Posterior cingulate gyrus (tissue), 11 donors: ENCODE measurements around the gene SELENON.

ENCODE experiments used
- DNase-seq, 10 donors: peaks; one replicate each; pipeline versions ENCODE4 v3.0.0 to v3.0.0-alpha.2; 2020 to 2021; ENCODE audit warnings: mixed read lengths in 3 of 10
- intact Hi-C: fragments of 100-400 bp; cut with DNase I; formaldehyde crosslinking; loops from one replicate; pipeline ENCODE4 v1.15.1; 2023

Gene SELENON

GRCh38 chr1:25806418-25806817, 6.4 kb downstream of the SELENON start:
- DNase-seq, result peak in 4 of 10 donors; percentile 68 to 89 (median 84)
- intact Hi-C loops, result no loop called here

DNA sequence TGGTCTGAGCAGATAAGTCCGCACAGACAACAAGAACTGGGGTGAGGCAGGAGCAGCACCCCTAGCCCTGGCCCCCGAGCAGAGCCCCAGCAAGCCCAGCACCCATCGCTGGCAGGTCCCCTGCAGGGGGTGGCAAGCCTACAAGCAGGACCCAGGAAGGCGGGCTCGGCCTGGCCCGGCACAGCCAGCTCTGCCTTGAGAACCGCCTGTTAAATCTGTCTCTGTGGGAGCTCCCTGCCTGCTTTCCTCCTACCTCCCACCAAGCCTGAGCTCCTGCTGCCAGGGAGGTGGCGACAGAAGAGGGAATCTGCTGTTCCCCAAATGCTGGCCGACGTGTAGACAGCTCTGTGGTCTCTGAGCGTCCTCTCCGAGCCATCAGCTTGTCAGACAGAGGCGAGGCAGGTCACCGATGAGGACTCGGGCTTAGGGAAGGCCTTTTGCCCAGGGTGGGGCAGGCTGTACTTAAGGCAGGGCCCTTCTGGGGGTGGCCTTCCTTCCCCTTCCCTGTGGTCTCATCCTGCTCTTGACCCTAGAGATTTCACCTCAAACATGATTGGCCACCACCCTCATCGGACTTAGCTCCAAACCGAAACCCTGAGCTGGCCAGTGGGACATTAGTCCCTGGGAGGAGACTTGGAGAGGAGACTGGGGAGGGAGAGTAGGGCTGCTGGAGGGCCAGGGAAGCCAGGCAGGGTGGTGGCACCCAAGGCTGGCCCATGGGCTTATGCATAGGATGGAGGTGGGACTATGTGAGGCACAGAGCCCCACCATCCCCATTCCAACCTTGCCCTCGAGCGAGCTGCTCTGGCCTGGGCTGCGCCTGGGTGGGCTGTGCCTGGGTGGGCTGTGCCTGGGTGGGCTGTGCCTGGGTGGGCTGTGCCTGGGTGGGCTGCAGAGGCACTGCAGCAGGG, 7.7 kb downstream of the SELENON start:
- intact Hi-C loops, result no loop called here
- DNase-seq, result peak in 5 of 10 donors; percentile 64 to 94 (median 85)

DNA sequence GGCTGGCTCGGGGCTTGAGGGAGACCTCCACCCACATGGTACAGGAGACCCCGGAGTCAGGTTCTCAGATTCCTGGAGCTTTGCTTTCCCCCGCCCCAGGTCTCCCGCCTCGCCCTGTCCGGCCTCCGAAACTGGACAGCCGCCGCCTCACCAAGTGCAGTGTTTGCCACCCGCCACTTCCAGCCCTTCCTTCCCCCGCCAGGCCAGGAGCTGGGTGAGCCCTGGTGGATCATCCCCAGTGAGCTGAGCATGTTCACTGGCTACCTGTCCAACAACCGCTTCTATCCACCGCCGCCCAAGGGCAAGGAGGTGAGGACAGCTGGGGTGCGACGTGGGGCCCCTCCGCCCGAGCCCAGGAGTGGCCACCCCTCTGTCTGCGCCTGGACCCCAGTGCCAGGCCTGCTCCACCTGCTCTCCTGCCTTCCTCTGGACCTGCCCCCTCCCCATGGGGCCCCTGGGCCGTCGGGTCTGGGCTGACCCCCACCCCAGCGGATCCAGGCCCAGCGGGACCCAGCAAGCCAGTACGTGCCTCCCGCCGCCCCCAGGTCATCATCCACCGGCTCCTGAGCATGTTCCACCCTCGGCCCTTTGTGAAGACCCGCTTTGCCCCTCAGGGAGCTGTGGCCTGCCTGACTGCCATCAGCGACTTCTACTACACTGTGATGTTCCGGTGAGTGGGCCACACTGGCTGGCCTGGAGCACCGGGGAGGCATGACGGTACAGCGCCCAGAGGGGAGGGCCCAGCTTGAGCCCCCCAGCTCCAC, 8.7 kb downstream of the SELENON start:
- DNase-seq, result peak in 2 of 10 donors; percentile 69 to 87
- intact Hi-C loops, result no loop called here

DNA sequence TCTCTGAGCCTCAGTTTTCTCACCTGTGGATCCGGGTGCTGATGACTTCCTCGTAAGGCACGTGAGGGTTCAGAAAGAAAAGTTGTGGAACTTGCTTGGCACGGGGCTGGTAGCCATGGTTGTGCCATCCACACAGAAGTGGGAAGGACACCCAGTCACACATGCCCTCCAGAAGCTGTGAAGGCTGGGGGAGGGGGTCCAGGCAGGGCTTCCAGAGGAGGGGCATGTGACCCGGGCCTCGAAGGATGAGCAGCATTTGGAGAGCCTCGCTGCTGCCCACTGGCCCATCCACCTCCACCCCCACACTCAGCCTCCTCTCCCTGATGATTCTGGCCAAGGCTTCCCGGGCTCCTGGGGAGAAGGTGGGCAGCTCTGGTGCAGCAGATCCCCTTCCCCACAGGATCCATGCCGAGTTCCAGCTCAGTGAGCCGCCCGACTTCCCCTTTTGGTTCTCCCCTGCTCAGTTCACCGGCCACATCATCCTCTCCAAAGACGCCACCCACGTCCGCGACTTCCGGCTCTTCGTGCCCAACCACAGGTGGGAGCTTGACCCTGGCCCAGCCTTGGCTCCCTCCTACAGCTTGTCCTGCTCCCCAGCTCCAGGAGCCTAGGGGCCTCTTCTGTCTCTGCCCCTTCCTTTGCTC, 9.4 kb downstream of the SELENON start:
- intact Hi-C loops, result no loop called here

GRCh38 chr1:25809929-25810328, 9.9 kb downstream of the SELENON start:
- intact Hi-C loops, result loop anchor here (10.0 kb wide), 1 partner anchor 375 kb away; the partner anchor contains the start of gene MACO1

More for the DNA sequence above, 9.4 kb downstream of the SELENON start:
- DNase-seq, result peak in 1 of 10 donors; percentile 75

DNA sequence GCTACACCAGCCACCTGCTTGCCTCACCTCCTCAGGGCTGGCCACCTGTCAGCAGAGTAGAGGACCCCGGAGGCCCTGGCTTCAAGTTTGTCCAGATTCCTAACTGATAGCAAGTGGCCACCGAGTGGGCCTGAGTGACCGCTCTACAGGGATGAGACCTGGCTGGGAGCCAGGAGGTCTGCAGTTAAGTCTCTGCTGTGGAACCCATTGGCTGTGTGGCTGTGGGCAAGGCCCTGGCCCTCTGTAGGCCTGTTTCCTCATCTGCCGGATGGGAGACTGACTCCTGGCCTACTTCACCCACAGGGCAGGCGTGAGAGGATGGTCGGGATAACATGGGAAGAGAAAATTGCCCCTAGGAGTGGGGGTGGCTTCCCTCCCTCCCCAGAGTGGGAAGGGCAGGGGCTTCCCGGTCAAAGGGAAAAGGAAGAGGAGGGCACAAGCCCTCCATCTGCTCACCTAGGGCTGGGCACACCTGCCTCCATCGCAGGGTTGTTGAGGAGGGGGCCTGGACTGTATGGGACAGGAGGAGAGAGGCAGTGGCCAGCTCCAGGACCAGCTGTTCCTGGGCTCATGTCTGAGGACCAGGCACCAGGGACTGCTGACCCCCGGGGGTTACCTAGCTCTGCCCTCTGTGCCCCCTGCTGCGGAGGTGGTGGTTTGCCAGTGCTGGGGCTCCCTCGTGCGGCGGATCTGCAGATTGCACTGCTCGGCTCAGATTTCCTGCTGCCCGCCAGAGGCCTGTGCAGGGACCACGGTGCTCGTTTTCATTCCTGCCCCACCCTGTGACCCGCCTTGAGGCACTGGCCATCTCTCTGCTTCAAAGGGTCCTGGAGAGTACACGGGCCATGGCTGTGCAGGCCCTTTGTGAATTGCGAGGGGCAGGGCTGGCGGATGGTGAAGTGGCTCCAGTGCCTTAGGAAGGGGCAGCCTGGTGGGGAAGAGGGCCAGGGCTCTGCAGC, 10.6 kb downstream of the SELENON start:
- DNase-seq, result peak in 9 of 10 donors; percentile 68 to 96 (median 83)
- intact Hi-C loops, result loop anchor here (10.0 kb wide), 1 partner anchor 376 kb away; the partner anchor contains the start of gene MACO1

More at GRCh38 chr1:25809929-25810328, 9.9 kb downstream of the SELENON start:
- peak in 2 of 10 donors; percentile 59 to 81 for DNase-seq

DNA sequence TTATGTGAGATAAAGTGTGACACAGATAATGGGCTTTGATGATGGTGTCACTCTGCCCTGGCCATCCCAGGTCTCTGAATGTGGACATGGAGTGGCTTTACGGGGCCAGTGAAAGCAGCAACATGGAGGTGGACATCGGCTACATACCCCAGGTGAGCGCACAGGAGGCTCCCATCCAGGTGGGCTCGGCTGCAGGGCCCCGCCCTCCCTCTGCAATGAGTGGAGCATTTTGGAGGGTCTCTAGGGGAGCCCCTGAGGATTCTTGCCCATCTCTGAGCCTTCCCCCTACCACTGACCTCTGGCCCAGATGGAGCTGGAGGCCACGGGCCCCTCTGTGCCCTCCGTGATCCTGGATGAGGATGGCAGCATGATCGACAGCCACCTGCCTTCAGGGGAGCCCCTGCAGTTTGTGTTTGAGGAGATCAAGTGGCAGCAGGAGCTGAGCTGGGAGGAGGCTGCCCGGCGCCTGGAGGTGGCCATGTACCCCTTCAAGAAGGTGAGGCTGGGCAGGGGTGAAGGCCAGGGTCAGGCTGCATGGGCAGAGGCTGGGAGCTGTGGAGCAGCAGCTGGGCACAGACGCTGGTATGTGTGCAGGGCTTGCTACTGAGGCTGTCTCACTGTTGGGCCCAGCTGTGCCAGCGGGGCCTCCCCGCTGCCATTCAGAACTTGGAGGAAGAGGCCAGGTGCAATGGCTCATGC, 11.5 kb downstream of the SELENON start:
- peak in 1 of 10 donors; percentile 77 for DNase-seq
- intact Hi-C loops, result loop anchor here (10.0 kb wide), 1 partner anchor 377 kb away; the partner anchor contains the start of gene MACO1

- intact Hi-C loops, result loop anchor here (10.0 kb wide), 1 partner anchor 378 kb away; the partner anchor contains the start of gene MACO1
- peak in 1 of 10 donors; percentile 57 for DNase-seq
Measured at GRCh38 chr1:25813071-25813733, 13.2 kb downstream of the SELENON start.

DNA sequence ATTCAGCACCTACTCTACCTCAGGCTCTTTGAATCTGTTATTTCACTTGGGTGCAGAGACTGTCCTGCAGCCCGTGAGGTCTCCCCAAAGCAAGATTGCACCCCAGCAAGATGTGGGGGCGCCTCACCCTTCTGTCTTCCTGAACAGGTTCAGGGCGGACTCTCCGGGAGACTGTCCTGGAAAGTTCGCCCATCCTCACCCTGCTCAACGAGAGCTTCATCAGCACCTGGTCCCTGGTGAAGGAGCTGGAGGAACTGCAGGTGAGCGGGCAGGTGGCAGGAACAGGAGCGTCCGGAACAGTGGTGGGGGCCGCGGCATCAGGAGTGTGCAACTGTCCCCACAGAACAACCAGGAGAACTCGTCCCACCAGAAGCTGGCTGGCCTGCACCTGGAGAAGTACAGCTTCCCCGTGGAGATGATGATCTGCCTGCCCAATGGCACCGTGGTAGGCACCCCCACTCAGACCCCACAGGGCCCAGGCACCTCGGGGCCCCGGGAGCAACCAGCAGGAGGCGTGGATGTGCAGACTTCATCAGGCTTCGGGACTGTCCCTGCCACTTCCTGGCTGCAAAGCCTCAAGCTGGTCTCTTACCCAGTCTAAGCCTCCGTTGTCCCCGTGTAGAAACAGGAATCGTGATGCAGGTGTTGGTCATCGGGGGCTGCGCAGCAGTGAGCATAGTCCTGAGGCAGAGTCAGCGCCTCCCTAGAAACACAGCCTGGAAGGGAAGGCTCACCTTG, 13.9 kb downstream of the SELENON start:
- intact Hi-C loops, result loop anchor here (10.0 kb wide), 1 partner anchor 379 kb away; the partner anchor contains the start of gene MACO1
- DNase-seq, result peak in 1 of 10 donors; percentile 71

DNA sequence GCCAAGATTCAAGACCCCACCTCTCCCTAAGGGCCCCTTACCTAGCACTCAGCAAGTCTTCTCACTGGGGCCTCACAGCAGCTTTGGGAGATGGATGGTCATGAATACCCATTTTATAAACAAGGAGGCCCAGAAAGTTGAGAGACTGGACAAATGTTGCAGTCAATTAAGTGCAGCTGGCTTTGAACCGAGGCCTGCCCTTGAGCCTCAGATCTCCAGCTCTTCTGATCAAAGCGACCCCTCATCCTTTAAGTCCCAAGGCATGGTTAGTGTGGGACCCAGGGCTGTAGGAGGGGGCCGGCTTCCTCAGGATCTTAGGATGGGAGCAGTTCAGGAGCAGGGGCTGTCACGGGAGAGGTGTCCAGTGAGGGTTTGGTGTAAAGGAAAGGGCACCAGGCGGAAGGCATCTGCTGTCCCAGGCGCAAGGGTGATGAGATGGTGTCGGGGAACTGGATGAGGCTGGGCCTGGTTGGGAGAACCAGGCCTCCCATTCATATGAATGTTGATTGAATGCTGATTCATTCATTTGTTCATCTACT, 14.6 kb downstream of the SELENON start:
- intact Hi-C loops, result loop anchor here (10.0 kb wide), 1 partner anchor 380 kb away; the partner anchor contains the start of gene MACO1
- DNase-seq, result no peak

DNA sequence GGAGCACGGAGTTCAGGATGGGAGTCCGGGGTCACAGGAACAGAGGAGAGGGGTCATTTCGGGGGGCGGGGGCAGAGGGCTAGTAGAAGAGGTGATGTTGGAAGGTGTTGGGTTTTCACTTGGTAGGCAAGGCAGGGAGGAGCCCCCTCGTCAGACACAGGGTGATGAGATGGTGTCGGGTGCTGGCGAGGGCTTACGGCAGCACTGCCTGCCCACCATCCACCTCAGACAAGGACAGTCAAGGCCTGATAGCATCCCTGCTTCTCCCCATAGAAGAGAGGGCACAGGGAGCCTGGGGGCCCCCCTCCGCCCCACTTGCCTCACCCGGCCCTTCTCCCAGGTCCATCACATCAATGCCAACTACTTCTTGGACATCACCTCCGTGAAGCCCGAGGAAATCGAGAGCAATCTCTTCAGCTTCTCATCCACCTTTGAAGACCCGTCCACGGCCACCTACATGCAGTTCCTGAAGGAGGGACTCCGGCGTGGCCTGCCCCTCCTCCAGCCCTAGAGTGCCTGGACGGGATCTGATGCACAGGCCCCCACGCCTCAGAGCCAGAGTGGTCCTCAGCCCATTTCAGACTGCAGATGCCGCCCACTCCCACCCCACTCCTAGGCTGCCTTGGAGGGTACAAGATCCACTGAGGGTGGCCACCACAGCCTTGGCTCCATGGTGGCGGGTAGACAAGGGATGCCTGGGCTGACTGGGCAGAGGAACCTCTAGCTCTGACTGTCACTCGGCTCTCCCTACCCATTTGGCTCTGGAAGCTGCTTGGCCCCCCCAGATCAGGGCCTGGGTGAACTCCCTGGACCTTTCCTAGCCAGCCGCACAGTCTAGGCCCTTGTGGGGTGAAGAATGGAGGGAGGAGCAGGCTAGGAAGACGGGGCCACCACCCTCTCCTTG, 15.5 kb downstream of the SELENON start:
- no peak for DNase-seq

DNA sequence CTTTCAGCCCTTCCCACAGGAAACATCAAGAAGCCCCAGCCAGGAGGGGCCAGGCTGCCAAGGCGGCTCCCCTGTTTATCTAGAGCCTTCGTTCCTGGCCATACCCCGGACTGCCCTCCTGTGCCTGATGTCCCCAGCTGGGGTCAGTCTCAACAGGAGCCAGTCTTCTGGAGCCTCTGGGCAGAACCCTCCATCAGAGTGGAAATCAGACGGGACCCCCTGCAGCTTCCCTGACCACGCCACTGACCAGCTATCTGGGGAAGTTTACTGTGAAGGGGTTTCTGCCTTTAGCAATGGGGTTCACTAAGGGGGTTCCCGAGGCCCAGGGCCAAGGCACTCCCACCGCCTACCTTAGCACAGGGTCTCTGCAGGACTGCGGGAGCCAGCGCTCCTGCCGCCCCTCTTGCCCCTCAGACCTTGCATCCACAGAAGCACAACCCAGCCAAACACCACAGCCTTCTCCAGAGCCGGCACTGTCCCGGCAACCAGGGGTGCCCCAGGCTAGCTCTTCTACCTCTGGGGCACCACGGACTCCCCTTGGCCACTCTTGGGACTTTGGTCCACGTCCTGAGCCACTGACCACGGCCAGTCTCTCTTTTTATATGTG, 16.2 kb downstream of the SELENON start:
- DNase-seq, result peak in 1 of 10 donors; percentile 67
- intact Hi-C loops, result loop anchor here (10.0 kb wide), 1 partner anchor 381 kb away; the partner anchor contains the start of gene MACO1

More for the DNA sequence above, 15.5 kb downstream of the SELENON start:
- intact Hi-C loops, result loop anchor here (10.0 kb wide), 1 partner anchor 381 kb away; the partner anchor contains the start of gene MACO1

DNA sequence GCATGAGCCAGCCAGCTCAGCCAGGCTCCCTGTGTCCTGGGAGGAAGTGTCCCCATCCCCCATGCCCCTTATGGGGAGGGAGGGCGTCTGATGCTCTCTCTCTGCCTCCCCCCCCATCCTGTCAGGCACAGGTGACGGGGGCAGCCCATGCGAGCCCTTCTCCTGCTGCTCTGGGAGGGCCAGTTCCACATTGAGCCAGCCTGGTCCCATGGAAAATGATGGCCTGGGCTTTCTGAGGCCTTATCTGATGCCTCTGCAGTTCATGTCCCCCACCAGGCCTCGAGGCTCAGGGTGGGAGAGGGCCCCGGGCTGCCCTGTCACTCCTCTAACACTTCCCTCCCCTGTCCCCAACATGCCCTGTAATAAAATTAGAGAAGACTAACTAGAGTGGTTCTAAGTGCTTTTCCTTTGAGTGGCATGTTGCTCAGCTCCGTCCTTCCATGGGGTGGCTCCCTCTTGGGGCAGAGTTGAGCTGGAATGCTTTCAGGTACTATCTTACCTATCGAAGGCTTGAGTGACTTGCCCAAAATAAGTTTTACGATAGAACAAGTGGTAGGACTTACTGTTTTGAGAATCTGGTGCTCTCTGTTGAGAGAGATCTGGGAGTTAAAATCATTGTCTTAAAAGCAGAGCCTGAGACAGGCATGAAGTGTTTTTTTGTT, 18.0 kb downstream of the SELENON start:
- no peak for DNase-seq
- intact Hi-C loops, result loop anchor here (10.0 kb wide), 1 partner anchor 383 kb away; the partner anchor contains the start of gene MACO1

GRCh38 chr1:25818569-25818968, 18.6 kb downstream of the SELENON start:
- DNase-seq, result no peak
- intact Hi-C loops, result loop anchor here (10.0 kb wide), 1 partner anchor 384 kb away; the partner anchor contains the start of gene MACO1
